HCT116 (cell line): ENCODE results near the gene ASXL2. TPM values are rescaled to one million over a fixed set of nuclear protein-coding genes. Genes with fewer than 3 reads are reported as not detected.

Source experiments
- ATAC-seq: fragments of 200-7000 bp; cut with Tn5 transposase; 2 replicates; pipeline ENCODE4 v1.9.1; 2020; ENCODE audit warnings: mild to moderate bottlenecking, moderate library complexity
- BruUV-seq: library from RNA; stranded (reverse); fragments of 400-500 nt; replicated peaks from 2 replicates; lab custom pipeline; 2021; lab: Mats Ljungman, UMichigan
- CTCF ChIA-PET: fragments of 300-600 bp; sonication (Branson Sonifier 250); formaldehyde crosslinking; loops from one replicate; lab custom pipeline; 2021; ENCODE audit warnings: antibody characterized with exemption; lab: Charles Lee
- POLR2A ChIA-PET: fragments of 300-600, 350-600 bp; sonication (Branson Sonifier 250); formaldehyde crosslinking; loops from one replicate; lab custom pipeline; 2021; ENCODE audit warnings: antibody characterized with exemption; lab: Charles Lee
- RAD21 ChIA-PET, 2 experiments: fragments of 300-600 bp; sonication (Branson Sonifier 250); formaldehyde crosslinking; loops; one replicate each; lab custom pipeline; 2023; ENCODE audit warnings: low total read pairs in 2 of 2; ENCODE audit not compliant: uncharacterized antibody in 2 of 2, unreplicated experiment in 2 of 2, low non-redundant PET in 1 of 2; lab: Charles Lee
- DNase-seq: peaks from one replicate; pipeline ENCODE4 v3.0.0-alpha.2; 2010; ENCODE audit warnings: low read depth, low spot score
- H2AFZ ChIP-seq: fragments of 200-600 bp; shearing (Covaris generic), sonication (generic); 2 replicates; pipeline ENCODE4 v1.6.1; 2017; ENCODE audit warnings: low read depth, mixed run types, mixed read lengths, antibody characterized with exemption, low read length; ENCODE audit not compliant: poor library complexity, severe bottlenecking
- H3K27ac ChIP-seq: 2 replicates; pipeline ENCODE4 v1.5.1; 2012; ENCODE audit warnings: low read depth, low read length
- H3K27me3 ChIP-seq: fragments of 200-600 bp; sonication (generic); 2 replicates; pipeline ENCODE4 v1.6.1; 2016; ENCODE audit warnings: mixed run types, low read length, mixed read lengths; ENCODE audit not compliant: insufficient read depth
- H3K36me3 ChIP-seq, 2 experiments: fragments of 200-500 bp in 1 of 2; fragments of 200-600 bp in 1 of 2; sonication (Bioruptor generic) in 1 of 2; sonication (generic) in 1 of 2; 2 replicates each; pipeline versions ENCODE4 v1.5.1 to v1.6.1; 2014 to 2016; ENCODE audit warnings: low read length in 2 of 2, inconsistent platforms in 1 of 2, mixed read lengths in 1 of 2, mixed run types in 1 of 2; ENCODE audit not compliant: insufficient read depth in 2 of 2, control insufficient read depth in 1 of 2
- H3K4me1 ChIP-seq, 2 experiments: fragments of 200-600 bp in 1 of 2; sonication (generic) in 1 of 2; 2 replicates each; pipeline versions ENCODE4 v1.5.1 to v1.6.1; 2012 to 2017; ENCODE audit warnings: low read length in 2 of 2, inconsistent platforms in 1 of 2, mild to moderate bottlenecking in 1 of 2, mixed read lengths in 1 of 2, mixed run types in 1 of 2, moderate library complexity in 1 of 2; ENCODE audit not compliant: insufficient read depth in 2 of 2, control insufficient read depth in 1 of 2
- H3K4me2 ChIP-seq: fragments of 200-600 bp; sonication (generic); 2 replicates; pipeline ENCODE4 v1.6.1; 2017; ENCODE audit warnings: mixed run types, low read length, mixed read lengths
- H3K4me3 ChIP-seq, 2 experiments: fragments of 200-600 bp in 1 of 2; sonication (generic) in 1 of 2; replicated peaks in 1 of 2; 2 replicates each; pipeline ENCODE4 v1.5.1; 2011 to 2016; ENCODE audit warnings: low read length in 2 of 2, control low read depth in 1 of 2, low read depth in 1 of 2, mild to moderate bottlenecking in 1 of 2, mixed read lengths in 1 of 2, mixed run types in 1 of 2
- H3K79me2 ChIP-seq: fragments of 200-600 bp; sonication (generic); 2 replicates; pipeline ENCODE4 v1.6.1; 2017; ENCODE audit warnings: mild to moderate bottlenecking, mixed run types, low read length, moderate library complexity, mixed read lengths; ENCODE audit not compliant: insufficient read depth
- H3K9ac ChIP-seq: fragments of 200-600 bp; sonication (generic); 2 replicates; pipeline ENCODE4 v1.6.1; 2016; ENCODE audit warnings: low read length, mixed read lengths
- H3K9me2 ChIP-seq: fragments of 200-600 bp; sonication (generic), shearing (Covaris generic); 2 replicates; pipeline ENCODE4 v1.6.1; 2017; ENCODE audit warnings: mixed run types, mild to moderate bottlenecking, moderate library complexity; ENCODE audit not compliant: insufficient read depth
- H3K9me3 ChIP-seq, 2 experiments: fragments of 200-500 bp in 1 of 2; fragments of 200-600 bp in 1 of 2; sonication (Bioruptor generic) in 1 of 2; sonication (generic) in 1 of 2; 2 replicates each; pipeline ENCODE4 v1.6.1; 2014 to 2017; ENCODE audit warnings: low read length in 2 of 2, mixed read lengths in 2 of 2, inconsistent platforms in 1 of 2, low read depth in 1 of 2, mild to moderate bottlenecking in 1 of 2, mixed run types in 1 of 2, moderate library complexity in 1 of 2; ENCODE audit not compliant: control insufficient read depth in 1 of 2, insufficient read depth in 1 of 2
- H4K20me1 ChIP-seq: fragments of 200-600 bp; sonication (generic), shearing (Covaris generic); 2 replicates; pipeline ENCODE4 v1.6.1; 2017; ENCODE audit warnings: mixed run types, mild to moderate bottlenecking, moderate library complexity; ENCODE audit not compliant: insufficient read depth
- CBX3 ChIP-seq: IDR thresholded peaks from 2 replicates; pipeline ENCODE4 v1.6.1; 2012; ENCODE audit warnings: low read depth
- CEBPB ChIP-seq: IDR thresholded peaks from 2 replicates; pipeline ENCODE4 v1.6.1; 2012; ENCODE audit warnings: low read depth
- EGR1 ChIP-seq: IDR thresholded peaks from 2 replicates; pipeline ENCODE4 v1.6.1; 2012; ENCODE audit warnings: low read depth
- ELF1 ChIP-seq: IDR thresholded peaks from 2 replicates; pipeline ENCODE4 v1.6.1; 2012; ENCODE audit warnings: low read depth, borderline replicate concordance
- EZH2 ChIP-seq: fragments of 200-600 bp; sonication (generic); IDR thresholded peaks from 2 replicates; pipeline ENCODE4 v1.6.1; 2017; ENCODE audit warnings: antibody characterized with exemption, mixed run types
- FOSL1 ChIP-seq: IDR thresholded peaks from 2 replicates; pipeline ENCODE4 v1.6.1; 2012; ENCODE audit warnings: low read depth
- JUND ChIP-seq: IDR thresholded peaks from 2 replicates; pipeline ENCODE4 v1.6.1; 2012
- POLR2A ChIP-seq: IDR thresholded peaks from 2 replicates; pipeline ENCODE4 v1.7.0; 2011; ENCODE audit warnings: borderline replicate concordance; ENCODE audit not compliant: insufficient read depth, insufficient read length; ENCODE audit errors: extremely low read depth
- POLR2AphosphoS5 ChIP-seq: IDR thresholded peaks from 2 replicates; pipeline ENCODE4 v1.6.1; 2011; ENCODE audit warnings: mild to moderate bottlenecking, low read depth, low read length, moderate library complexity
- RAD21 ChIP-seq: IDR thresholded peaks from 2 replicates; pipeline ENCODE4 v1.6.1; 2012; ENCODE audit warnings: low read depth, mild to moderate bottlenecking
- SIN3A ChIP-seq: IDR thresholded peaks from 2 replicates; pipeline ENCODE4 v1.6.1; 2012; ENCODE audit warnings: low read depth
- SRF ChIP-seq: IDR thresholded peaks from 2 replicates; pipeline ENCODE4 v1.6.1; 2012; ENCODE audit warnings: low read depth
- TCF7L2 ChIP-seq: IDR thresholded peaks from 2 replicates; pipeline ENCODE4 v1.7.0; 2011; ENCODE audit warnings: borderline replicate concordance, inconsistent platforms; ENCODE audit not compliant: insufficient read depth, insufficient read length; ENCODE audit errors: extremely low read depth
- YY1 ChIP-seq: IDR thresholded peaks from 2 replicates; pipeline ENCODE4 v1.6.1; 2011; ENCODE audit warnings: low read length, low read depth, moderate library complexity, mild to moderate bottlenecking; ENCODE audit not compliant: insufficient replicate concordance; ENCODE audit errors: extremely low read depth
- ZFX ChIP-seq: fragments of 450-650 bp; IDR thresholded peaks from 2 replicates; pipeline ENCODE4 v1.6.1; 2017
- intact Hi-C: fragments of 100-400 bp; cut with micrococcal nuclease; formaldehyde crosslinking; loops from 2 replicates; pipeline ENCODE4 v1.10.0; 2022
- total RNA-seq: library from RNA; stranded (reverse); gene quantifications from one replicate; pipeline ENCODE4 v1.2.1, GENCODE V29; 2021; ENCODE audit not compliant: unreplicated experiment
- TF ChIP-seq, protein P1 (sequence below): IDR thresholded peaks from 2 replicates; pipeline ENCODE4 v1.6.1; 2011; ENCODE audit warnings: mild to moderate bottlenecking, low read length, moderate library complexity; ENCODE audit not compliant: insufficient replicate concordance; ENCODE audit errors: extremely low read depth
- TF ChIP-seq, protein P2 (sequence below), 3 experiments: fragments of 200-600 bp in 1 of 3; sonication (generic) in 1 of 3; IDR thresholded peaks in 2 of 3; conservative IDR thresholded peaks in 1 of 3; 2 replicates each; pipeline ENCODE4 v1.5.1; 2012 to 2017; ENCODE audit warnings: low read depth in 2 of 3, low read length in 2 of 3, antibody characterized with exemption in 1 of 3, borderline replicate concordance in 1 of 3, control low read depth in 1 of 3, mild to moderate bottlenecking in 1 of 3, mixed read lengths in 1 of 3, mixed run types in 1 of 3, moderate library complexity in 1 of 3; ENCODE audit not compliant: insufficient read depth in 1 of 3
- TF ChIP-seq, protein P3 (sequence below): IDR thresholded peaks from 2 replicates; pipeline ENCODE4 v1.6.1; 2012; ENCODE audit warnings: low read depth
- TF ChIP-seq, protein P4 (sequence below): IDR thresholded peaks from 2 replicates; pipeline ENCODE4 v1.6.1; 2012

ASXL2 gene
- total RNA-seq, 1 experiment from 2014 or later, result 29.2 TPM

DNA sequence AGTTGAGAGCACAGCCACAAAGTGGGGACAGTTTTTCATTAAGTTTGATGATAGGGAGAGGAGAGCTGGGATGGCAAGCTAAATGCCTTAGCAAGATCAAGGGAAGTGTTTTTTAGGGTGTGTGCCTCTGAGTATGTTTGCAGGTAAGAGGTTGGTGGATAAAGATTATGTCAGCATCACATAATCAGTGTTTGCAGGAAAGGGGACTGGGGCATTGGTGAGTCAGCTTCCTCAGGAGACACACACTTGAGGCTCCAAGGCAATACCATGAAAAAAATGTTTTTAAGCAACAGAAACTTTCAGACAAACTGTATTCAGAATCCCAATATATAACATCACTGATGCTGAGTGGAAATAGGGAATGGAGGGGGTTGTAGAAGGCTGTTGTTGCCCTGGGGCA, 179.5 kb downstream of the ASXL2 start:
- H3K79me2 ChIP-seq, result no peaks in the 10 kb centered on the region
- no peak for ATAC-seq
- no peak overlapping the region for H2AFZ ChIP-seq
- intact Hi-C loops, result no loop called here
- no peak overlapping the region for H3K4me3 ChIP-seq
- no peak for TF ChIP-seq SRF
- no peak for TF ChIP-seq RAD21
- TF ChIP-seq, protein P1, sequence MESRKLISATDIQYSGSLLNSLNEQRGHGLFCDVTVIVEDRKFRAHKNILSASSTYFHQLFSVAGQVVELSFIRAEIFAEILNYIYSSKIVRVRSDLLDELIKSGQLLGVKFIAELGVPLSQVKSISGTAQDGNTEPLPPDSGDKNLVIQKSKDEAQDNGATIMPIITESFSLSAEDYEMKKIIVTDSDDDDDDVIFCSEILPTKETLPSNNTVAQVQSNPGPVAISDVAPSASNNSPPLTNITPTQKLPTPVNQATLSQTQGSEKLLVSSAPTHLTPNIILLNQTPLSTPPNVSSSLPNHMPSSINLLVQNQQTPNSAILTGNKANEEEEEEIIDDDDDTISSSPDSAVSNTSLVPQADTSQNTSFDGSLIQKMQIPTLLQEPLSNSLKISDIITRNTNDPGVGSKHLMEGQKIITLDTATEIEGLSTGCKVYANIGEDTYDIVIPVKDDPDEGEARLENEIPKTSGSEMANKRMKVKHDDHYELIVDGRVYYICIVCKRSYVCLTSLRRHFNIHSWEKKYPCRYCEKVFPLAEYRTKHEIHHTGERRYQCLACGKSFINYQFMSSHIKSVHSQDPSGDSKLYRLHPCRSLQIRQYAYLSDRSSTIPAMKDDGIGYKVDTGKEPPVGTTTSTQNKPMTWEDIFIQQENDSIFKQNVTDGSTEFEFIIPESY, result no peak
- no peak for TF ChIP-seq ZFX
- TF ChIP-seq, protein P2, sequence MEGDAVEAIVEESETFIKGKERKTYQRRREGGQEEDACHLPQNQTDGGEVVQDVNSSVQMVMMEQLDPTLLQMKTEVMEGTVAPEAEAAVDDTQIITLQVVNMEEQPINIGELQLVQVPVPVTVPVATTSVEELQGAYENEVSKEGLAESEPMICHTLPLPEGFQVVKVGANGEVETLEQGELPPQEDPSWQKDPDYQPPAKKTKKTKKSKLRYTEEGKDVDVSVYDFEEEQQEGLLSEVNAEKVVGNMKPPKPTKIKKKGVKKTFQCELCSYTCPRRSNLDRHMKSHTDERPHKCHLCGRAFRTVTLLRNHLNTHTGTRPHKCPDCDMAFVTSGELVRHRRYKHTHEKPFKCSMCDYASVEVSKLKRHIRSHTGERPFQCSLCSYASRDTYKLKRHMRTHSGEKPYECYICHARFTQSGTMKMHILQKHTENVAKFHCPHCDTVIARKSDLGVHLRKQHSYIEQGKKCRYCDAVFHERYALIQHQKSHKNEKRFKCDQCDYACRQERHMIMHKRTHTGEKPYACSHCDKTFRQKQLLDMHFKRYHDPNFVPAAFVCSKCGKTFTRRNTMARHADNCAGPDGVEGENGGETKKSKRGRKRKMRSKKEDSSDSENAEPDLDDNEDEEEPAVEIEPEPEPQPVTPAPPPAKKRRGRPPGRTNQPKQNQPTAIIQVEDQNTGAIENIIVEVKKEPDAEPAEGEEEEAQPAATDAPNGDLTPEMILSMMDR (IDR thresholded peaks at IDR 0.05 in 2 of 3, conservative IDR thresholded peaks at IDR 0.05 in 1 of 3; ENCODE audit: borderline replicate concordance in 1 of 3, insufficient read depth in 1 of 3, low read depth in 2 of 3, low read length in 2 of 3), result no peak
- no peak for TF ChIP-seq CEBPB
- no peak for TF ChIP-seq ELF1
- TF ChIP-seq POLR2AphosphoS5, result no peak
- TF ChIP-seq, protein P3, sequence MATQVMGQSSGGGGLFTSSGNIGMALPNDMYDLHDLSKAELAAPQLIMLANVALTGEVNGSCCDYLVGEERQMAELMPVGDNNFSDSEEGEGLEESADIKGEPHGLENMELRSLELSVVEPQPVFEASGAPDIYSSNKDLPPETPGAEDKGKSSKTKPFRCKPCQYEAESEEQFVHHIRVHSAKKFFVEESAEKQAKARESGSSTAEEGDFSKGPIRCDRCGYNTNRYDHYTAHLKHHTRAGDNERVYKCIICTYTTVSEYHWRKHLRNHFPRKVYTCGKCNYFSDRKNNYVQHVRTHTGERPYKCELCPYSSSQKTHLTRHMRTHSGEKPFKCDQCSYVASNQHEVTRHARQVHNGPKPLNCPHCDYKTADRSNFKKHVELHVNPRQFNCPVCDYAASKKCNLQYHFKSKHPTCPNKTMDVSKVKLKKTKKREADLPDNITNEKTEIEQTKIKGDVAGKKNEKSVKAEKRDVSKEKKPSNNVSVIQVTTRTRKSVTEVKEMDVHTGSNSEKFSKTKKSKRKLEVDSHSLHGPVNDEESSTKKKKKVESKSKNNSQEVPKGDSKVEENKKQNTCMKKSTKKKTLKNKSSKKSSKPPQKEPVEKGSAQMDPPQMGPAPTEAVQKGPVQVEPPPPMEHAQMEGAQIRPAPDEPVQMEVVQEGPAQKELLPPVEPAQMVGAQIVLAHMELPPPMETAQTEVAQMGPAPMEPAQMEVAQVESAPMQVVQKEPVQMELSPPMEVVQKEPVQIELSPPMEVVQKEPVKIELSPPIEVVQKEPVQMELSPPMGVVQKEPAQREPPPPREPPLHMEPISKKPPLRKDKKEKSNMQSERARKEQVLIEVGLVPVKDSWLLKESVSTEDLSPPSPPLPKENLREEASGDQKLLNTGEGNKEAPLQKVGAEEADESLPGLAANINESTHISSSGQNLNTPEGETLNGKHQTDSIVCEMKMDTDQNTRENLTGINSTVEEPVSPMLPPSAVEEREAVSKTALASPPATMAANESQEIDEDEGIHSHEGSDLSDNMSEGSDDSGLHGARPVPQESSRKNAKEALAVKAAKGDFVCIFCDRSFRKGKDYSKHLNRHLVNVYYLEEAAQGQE, result no peak
- TF ChIP-seq FOSL1, result no peak
- no peak for TF ChIP-seq JUND
- no peak for TF ChIP-seq POLR2A
- no peak for TF ChIP-seq YY1
- TF ChIP-seq TCF7L2, result no peak
- TF ChIP-seq SIN3A, result no peak
- TF ChIP-seq EZH2, result no peak
- TF ChIP-seq, protein P4, sequence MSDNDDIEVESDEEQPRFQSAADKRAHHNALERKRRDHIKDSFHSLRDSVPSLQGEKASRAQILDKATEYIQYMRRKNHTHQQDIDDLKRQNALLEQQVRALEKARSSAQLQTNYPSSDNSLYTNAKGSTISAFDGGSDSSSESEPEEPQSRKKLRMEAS, result no peak
- TF ChIP-seq EGR1, result no peak
- TF ChIP-seq CBX3, result no peak
- TF ChIP-seq, all 23 proteins: peak for 0
- POLR2A ChIA-PET, result no interaction called here
- no TSS peak for BruUV-seq
- Histone ChIP-seq H3K27me3 (peaks cover 13% of the 10 kb centered on the region; the same call in 1 of the 2 replicates), H3K27ac (no peak overlapping the region), H3K9ac (no peak overlapping the region), H3K9me3 (no peaks in the 10 kb centered on the region), H4K20me1 (no peaks in the 10 kb centered on the region), H3K9me2 (no peaks in the 10 kb centered on the region), H3K4me2 (no peak overlapping the region), H3K36me3 (no peaks in the 10 kb centered on the region), H3K4me1 (peaks cover 2 to 6% of the 10 kb centered on the region in 2 experiments; a peak in 3 of 4 replicates)
- DNase-seq, result no peak
- RAD21 ChIA-PET, result no interaction called here
- CTCF ChIA-PET, result interaction anchor here (0.7 to 3.8 kb wide), 4 partner anchors 15 to 551 kb away, joined by 3 to 48 read pairs (median 5); no protein-coding TSS in a partner anchor
